Thyroid gland (tissue), 4 donors: ENCODE data around the gene RPL41.

Source experiments
- CTCF ChIP-seq, 6 experiments: fragments of 200-600 bp in 3 of 6; fragments of 450-650 bp in 3 of 6; sonication (generic) in 3 of 6; IDR thresholded peaks; one replicate each; pipeline ENCODE4 v1.5.1; 2016 to 2019; ENCODE audit warnings: antibody characterized with exemption in 6 of 6, mild to moderate bottlenecking in 2 of 6, inconsistent platforms in 1 of 6, moderate library complexity in 1 of 6
- POLR2A ChIP-seq, 2 donors: fragments of 450-650 bp; IDR thresholded peaks; one replicate each; pipeline ENCODE4 v1.6.1; 2017; ENCODE audit warnings: antibody characterized with exemption in 2 of 2, mild to moderate bottlenecking in 2 of 2, moderate library complexity in 1 of 2

- TF ChIP-seq CTCF (IDR thresholded peaks at IDR 0.05) (no peak), POLR2A (IDR thresholded peaks at IDR 0.05) (no peak)
Observed at GRCh38 chr12:56082382-56082781, 34.1 kb upstream of the RPL41 start.
